Vagina (tissue), 2 donors: ENCODE measurements around the gene AFAP1. TPM values are rescaled to one million over a fixed set of nuclear protein-coding genes. Genes with fewer than 3 reads are reported as not detected.
A peak's percentile ranks its signal among the peaks of the same experiment; 100 is the strongest.

Source experiments
- DNase-seq, 2 donors: peaks; one replicate each; pipeline ENCODE4 v3.0.0-alpha.2; 2017; ENCODE audit errors: extremely low spot score in 2 of 2
- H3K27ac ChIP-seq: fragments of 200-600 bp; sonication (generic); one replicate; pipeline ENCODE4 v1.5.1; 2019
- H3K27me3 ChIP-seq: fragments of 200-600 bp; sonication (generic); one replicate; pipeline ENCODE4 v1.5.1; 2019
- H3K36me3 ChIP-seq, 2 donors: fragments of 200-600 bp; sonication (generic); one replicate each; pipeline ENCODE4 v1.5.1; 2017 to 2019
- H3K4me1 ChIP-seq: fragments of 200-600 bp; sonication (generic); one replicate; pipeline ENCODE4 v1.5.1; 2019
- H3K4me3 ChIP-seq, 2 donors: fragments of 200-600 bp; sonication (generic); 1 replicate in 1 of 2; 2 replicates in 1 of 2; pipeline ENCODE4 v1.5.1; 2016 to 2019
- H3K9me3 ChIP-seq: fragments of 200-600 bp; sonication (generic); one replicate; pipeline ENCODE4 v1.5.1; 2019
- CTCF ChIP-seq, 3 experiments: fragments of 450-650 bp in 2 of 3; fragments of 200-600 bp in 1 of 3; sonication (generic) in 1 of 3; IDR thresholded peaks; one replicate each; pipeline ENCODE4 v1.5.1; 2017 to 2019; ENCODE audit warnings: antibody characterized with exemption in 3 of 3, mild to moderate bottlenecking in 2 of 3, moderate library complexity in 2 of 3
- POLR2A ChIP-seq, 2 donors: fragments of 450-650 bp; IDR thresholded peaks; one replicate each; pipeline ENCODE4 v1.6.1; 2017; ENCODE audit warnings: antibody characterized with exemption in 2 of 2, mild to moderate bottlenecking in 2 of 2, moderate library complexity in 2 of 2
- POLR2AphosphoS5 ChIP-seq, 2 donors: sonication (generic); formaldehyde crosslinking; IDR thresholded peaks; one replicate each; pipeline ENCODE4 v1.9.0; 2017; ENCODE audit warnings: antibody characterized with exemption in 2 of 2, mild to moderate bottlenecking in 2 of 2, low read depth in 1 of 2; ENCODE audit not compliant: insufficient read depth in 1 of 2
- intact Hi-C: fragments of 100-400 bp; cut with DNase I; formaldehyde crosslinking; loops from one replicate; pipeline ENCODE4 v1.15.1; 2023
- total RNA-seq: library from RNA; depleted of rRNA; stranded (reverse); fragments of >200 nt; gene quantifications from one replicate; pipeline ENCODE4 v1.2.3, GENCODE V29; 2016

The AFAP1 gene
- total RNA-seq, 1 donor from 2014 or later: 20.4 TPM

GRCh38 chr4:7979652-7979968 lies 39.9 kb upstream of the AFAP1 start:
- Histone ChIP-seq H3K9me3 (no peaks in the 10 kb centered on the region), H3K4me1 (peaks cover 20% of the 10 kb centered on the region), H3K36me3 (no peaks in the 10 kb centered on the region), H3K27ac (no peak overlapping the region), H3K27me3 (no peaks in the 10 kb centered on the region), H3K4me3 (no peak overlapping the region)
- intact Hi-C loops: no loop called here
- TF ChIP-seq POLR2A (IDR thresholded peaks at IDR 0.05) (no peak), POLR2AphosphoS5 (IDR thresholded peaks at IDR 0.05; ENCODE audit: insufficient read depth in 1 of 2, low read depth in 1 of 2) (no peak), CTCF (IDR thresholded peaks at IDR 0.05) (no peak)
- no peak for DNase-seq

GRCh38 chr4:7978907-7979651 lies 39.4 kb upstream of the AFAP1 start:
- Histone ChIP-seq H3K4me3 (no peak overlapping the region), H3K9me3 (no peaks in the 10 kb centered on the region), H3K4me1 (peaks cover 20% of the 10 kb centered on the region), H3K27ac (no peak overlapping the region), H3K36me3 (no peaks in the 10 kb centered on the region), H3K27me3 (no peaks in the 10 kb centered on the region)
- intact Hi-C loops: no loop called here
- TF ChIP-seq POLR2A (IDR thresholded peaks at IDR 0.05) (no peak), POLR2AphosphoS5 (IDR thresholded peaks at IDR 0.05; ENCODE audit: insufficient read depth in 1 of 2, low read depth in 1 of 2) (no peak), CTCF (IDR thresholded peaks at IDR 0.05) (no peak)
- DNase-seq: no peak

- DNase-seq: no peak
- H3K4me1 ChIP-seq: peaks cover 25% of the 10 kb centered on the region
- H3K36me3 ChIP-seq: no peaks in the 10 kb centered on the region
- H3K9me3 ChIP-seq: no peaks in the 10 kb centered on the region
- H3K27me3 ChIP-seq: no peaks in the 10 kb centered on the region
- H3K27ac ChIP-seq: peak overlapping the region; percentile 18
- H3K4me3 ChIP-seq: no peak overlapping the region
- peak in 1 of 2 donors; percentile 61 for TF ChIP-seq POLR2AphosphoS5 (IDR thresholded peaks at IDR 0.05; ENCODE audit: insufficient read depth in 1 of 2, low read depth in 1 of 2)
- no peak for TF ChIP-seq CTCF (IDR thresholded peaks at IDR 0.05)
- TF ChIP-seq POLR2A (IDR thresholded peaks at IDR 0.05): no peak
- intact Hi-C loops: no loop called here
Measured at GRCh38 chr4:7978489-7978888, 38.8 kb upstream of the AFAP1 start.

GRCh38 chr4:7976634-7977033 lies 37.0 kb upstream of the AFAP1 start:
- intact Hi-C loops: no loop called here
- H3K27me3 ChIP-seq: no peaks in the 10 kb centered on the region
- no peak overlapping the region for H3K27ac ChIP-seq
- H3K9me3 ChIP-seq: no peaks in the 10 kb centered on the region
- peaks cover 41% of the 10 kb centered on the region for H3K4me1 ChIP-seq
- H3K36me3 ChIP-seq: no peaks in the 10 kb centered on the region
- no peak for DNase-seq
- TF ChIP-seq POLR2AphosphoS5 (IDR thresholded peaks at IDR 0.05; ENCODE audit: insufficient read depth in 1 of 2, low read depth in 1 of 2) (no peak), POLR2A (IDR thresholded peaks at IDR 0.05) (no peak), CTCF (IDR thresholded peaks at IDR 0.05) (no peak)
- H3K4me3 ChIP-seq: no peak overlapping the region

- intact Hi-C loops: no loop called here
- Histone ChIP-seq H3K4me3 (no peak overlapping the region), H3K27me3 (no peaks in the 10 kb centered on the region), H3K27ac (no peak overlapping the region), H3K4me1 (peaks cover 47% of the 10 kb centered on the region), H3K9me3 (no peaks in the 10 kb centered on the region), H3K36me3 (no peaks in the 10 kb centered on the region)
- DNase-seq: no peak
- TF ChIP-seq POLR2AphosphoS5 (IDR thresholded peaks at IDR 0.05; ENCODE audit: insufficient read depth in 1 of 2, low read depth in 1 of 2) (no peak), CTCF (IDR thresholded peaks at IDR 0.05) (no peak), POLR2A (IDR thresholded peaks at IDR 0.05) (no peak)
Measured at GRCh38 chr4:7976025-7976424, 36.4 kb upstream of the AFAP1 start.
